SU-DHL-6 (cell line): ENCODE data around the gene NOTCH2NLA.
"Not testable (repeated sequence)": the region's sequence is repeated elsewhere in the genome, so short reads cannot be mapped to it uniquely, and the experiment has no call there.

Experiments
- CTCF ChIP-seq: fragments of 200-600 bp; sonication (generic); IDR thresholded peaks from one replicate; pipeline ENCODE4 v1.5.1; 2017; ENCODE audit warnings: antibody characterized with exemption, mild to moderate bottlenecking, low read length, moderate library complexity; ENCODE audit not compliant: insufficient read depth, poor library complexity, severe bottlenecking
- EZH2phosphoT487 ChIP-seq: fragments of 200-600 bp; sonication (generic), shearing (Covaris generic); conservative IDR thresholded peaks from 2 replicates; pipeline ENCODE4 v1.6.1; 2018; ENCODE audit warnings: mild to moderate bottlenecking, antibody characterized with exemption, low read length, moderate library complexity, mixed read lengths

GRCh38 chr1:146228710-146229477, at the start of gene NOTCH2NLA:
- TF ChIP-seq CTCF, EZH2phosphoT487: not testable (repeated sequence)
